GM18868 (cell line): ENCODE measurements around the gene SH3PXD2A.
"Not testable (repeated sequence)": the region's sequence is repeated elsewhere in the genome, so short reads cannot be mapped to it uniquely, and the experiment has no call there.

ENCODE experiments used
- ATAC-seq: cut with Tn5 transposase; IDR thresholded peaks from one replicate; pipeline ENCODE4 v1.9.1; 2021; ENCODE audit warnings: mild to moderate bottlenecking, moderate library complexity; ENCODE audit not compliant: unreplicated experiment

Gene SH3PXD2A

DNA sequence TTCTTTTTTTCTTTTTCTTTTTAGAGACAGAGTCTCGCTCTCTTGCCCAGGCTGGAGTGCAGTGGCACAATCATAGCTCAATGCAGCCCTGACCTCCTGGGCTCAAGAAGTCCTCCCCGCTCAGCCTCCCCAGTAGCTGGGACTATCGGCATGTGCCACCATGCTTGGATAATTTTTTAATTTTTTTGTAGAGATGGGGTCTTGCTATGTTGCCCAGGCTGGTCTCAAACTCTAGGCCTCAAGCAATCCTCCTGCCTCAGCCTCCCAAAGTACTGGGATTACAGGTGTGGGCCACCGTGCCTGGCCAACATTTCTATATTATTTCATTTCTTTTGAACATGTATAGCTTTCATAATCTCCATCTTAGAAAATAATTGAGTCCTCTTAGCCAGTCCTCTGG, 42.1 kb downstream of the SH3PXD2A start:
- not testable (repeated sequence) for ATAC-seq

DNA sequence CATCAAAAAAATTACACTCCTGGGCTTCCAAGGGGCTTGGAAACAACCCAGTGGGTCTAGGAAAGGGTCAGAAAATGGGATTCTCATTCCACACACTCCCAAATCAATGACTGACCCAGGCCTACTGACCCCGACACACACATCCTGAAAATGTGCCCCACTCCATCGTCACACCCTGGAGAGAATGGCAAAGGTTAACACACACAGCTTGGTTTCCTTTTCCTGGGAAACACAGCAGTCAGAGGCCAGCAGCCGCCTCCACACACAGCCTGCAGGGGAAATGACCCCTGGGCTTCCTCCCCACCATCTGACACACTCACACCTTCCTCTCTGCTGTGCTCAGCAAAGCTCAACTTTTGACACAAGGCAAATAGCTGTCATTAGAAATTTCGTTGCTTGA, 42.9 kb downstream of the SH3PXD2A start:
- ATAC-seq = no peak

DNA sequence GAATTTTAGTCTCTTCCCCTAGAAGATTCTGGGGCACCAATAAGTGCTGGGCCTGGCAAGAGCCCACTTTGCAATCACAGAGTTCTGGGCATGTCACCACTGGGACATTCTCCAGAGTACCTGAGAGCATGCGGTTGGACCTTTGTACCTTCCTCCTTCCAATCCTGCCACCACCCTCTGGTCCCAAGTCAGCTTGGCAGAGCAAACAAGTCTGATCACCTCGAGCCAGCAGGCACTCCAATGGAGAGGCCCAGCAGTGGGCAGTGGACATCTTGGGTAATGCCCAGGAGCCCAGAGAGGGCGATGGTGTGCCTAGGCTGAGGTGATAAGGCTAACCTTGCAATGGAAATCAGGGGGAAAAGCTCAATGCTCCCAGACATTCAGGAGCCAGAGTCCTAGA, 43.4 kb downstream of the SH3PXD2A start:
- no peak for ATAC-seq

DNA sequence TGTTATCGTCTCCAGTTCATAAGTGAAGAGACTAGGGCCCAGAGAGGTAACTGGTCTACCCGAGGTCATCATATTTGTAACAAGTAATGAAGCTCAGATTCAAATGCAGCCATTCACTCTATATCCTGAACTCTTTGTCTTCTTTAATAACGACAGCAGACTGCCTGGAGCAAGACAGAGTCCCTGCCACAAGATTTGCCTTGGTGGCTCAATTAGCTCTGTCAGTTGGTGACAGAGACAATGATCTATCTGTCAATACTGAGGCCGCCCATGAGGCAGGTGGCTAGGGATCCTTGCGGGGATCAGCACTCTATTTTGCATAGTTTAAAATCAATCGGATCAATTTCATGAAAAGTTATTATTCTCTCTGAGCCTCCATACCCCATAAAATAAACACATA, 43.9 kb downstream of the SH3PXD2A start:
- no peak for ATAC-seq

DNA sequence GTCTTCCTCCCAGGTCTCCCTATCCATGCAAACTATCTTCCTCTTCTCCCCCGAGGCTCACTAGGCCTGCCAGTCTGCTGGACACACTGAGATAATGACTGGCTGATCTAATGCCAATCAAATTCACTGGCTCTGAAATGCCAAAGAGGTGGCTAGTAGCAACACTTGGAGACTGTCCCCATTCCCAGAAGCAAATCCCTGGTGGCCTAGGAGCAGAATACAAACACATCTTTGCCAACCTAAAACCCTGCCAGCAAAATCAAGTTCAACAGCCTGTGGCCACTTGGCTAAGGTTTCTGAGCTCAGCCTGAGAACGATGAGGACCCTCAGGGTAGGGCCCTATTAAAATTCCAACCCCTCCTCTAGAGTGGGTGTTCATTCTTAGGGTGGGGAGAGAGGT, 46.6 kb downstream of the SH3PXD2A start:
- ATAC-seq = no peak

DNA sequence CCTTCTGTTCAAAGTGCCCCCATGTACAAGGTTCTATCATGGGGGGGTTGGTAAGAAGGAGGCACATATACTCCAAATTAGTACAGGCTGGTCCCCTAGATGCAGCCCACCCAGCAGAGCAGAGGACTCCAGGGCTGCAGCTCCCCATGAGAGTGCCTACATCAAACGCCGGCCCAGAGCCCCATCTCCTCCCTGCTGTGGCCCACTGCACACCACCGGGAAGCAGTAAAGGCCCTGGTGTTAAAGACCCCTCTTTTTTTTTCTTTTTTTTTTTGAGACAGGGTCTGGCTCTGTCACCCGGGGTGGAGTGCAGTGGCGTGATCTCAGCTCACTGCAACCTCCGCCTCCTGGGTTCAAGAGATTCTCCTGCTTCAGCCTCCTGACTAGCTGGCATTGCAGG, 47.4 kb downstream of the SH3PXD2A start:
- ATAC-seq = no peak

DNA sequence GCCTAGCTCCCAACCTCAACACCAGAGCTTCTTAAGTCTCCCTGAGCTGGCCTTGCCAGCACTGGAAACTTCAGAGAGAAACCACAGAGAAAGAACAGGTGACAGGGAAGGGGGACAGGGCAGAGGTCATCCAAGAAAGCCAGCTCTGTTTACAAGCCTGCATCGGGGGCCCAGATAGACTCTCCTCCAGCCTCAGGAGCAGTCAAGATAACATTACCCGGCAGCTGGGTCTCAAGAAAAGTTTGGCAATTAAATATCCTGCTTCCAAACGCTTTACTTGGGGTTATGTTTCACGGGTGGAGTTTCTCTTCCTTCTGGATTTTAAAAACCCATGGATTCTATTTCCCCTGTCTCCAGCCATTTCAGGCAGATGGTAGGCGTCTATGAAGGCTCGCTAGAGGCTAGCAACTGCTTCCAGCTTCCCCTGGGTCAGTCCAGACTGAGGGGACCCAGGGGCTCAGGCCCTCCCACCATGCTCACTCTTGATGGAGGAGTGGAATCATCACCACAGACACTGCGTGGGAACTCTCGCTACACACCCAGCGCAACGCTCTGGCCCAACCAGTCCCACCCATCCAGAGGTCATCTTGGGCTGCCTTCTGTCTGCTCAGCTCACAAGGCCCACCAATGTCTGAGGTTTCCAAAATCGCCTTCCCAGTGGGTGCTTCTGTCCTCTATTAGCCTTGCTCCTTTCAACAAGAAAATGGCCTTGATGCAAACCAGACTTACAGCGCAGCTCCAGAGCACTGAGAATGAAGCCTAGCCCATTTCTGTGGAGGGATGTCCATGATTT, 48.8 kb downstream of the SH3PXD2A start:
- ATAC-seq = no peak

DNA sequence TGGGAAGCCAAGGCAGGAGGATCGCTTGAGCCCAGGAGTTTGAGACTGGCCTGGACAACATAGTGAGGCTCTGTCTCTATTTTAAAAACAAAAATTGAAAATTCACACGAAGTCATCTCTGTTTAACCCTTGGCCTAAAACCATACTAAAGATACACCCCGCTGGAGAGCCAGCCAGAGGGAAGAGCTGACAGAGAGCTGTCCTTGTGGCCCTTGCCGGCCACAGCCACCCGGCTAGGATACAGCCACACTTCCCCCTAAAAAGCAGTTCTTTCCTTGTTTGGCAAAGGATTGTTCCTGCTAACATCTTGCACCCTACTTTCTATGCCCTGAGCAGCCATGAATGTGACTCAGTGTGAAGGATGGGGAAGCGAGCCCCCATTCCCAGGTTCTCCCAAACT, 49.6 kb downstream of the SH3PXD2A start:
- ATAC-seq = no peak

DNA sequence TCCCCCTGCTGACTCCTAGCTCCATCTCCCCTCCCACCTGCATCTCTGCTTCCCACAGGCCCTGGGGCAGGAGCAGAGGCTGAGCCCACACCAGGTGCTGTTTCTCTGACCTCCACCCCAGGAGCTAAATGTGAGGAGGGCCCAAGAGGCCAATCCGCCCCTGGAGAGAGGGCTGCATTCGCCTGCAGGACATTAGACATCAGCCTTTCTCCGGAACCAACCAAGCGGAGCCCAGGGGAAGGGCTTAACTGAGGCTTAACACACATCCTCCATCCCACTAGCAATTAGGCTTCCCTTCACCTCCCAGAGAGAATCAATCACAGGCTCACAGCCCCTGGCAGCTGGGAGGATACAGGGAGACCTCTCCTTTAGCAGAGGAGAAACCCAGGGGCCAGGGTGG, 50.5 kb downstream of the SH3PXD2A start:
- no peak for ATAC-seq

DNA sequence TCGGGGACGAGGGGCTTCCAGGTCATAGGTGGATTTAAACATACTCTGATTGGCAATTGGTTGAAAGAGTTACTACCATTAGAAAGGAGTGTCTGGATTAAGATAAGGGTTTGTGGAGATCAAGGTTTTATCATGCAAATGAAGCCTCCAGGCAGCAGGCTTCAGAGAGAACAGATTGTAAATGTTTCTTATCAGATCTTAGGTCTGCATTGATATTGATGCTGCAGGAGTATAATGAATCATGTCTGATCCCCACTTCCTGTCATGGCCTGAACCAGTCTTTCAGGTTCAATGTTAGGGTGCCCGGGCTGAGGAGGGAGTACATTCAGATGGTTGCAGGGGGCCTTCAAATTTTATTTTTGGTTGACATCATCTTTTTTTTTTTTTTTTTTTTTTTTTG, 51.4 kb downstream of the SH3PXD2A start:
- no peak for ATAC-seq

DNA sequence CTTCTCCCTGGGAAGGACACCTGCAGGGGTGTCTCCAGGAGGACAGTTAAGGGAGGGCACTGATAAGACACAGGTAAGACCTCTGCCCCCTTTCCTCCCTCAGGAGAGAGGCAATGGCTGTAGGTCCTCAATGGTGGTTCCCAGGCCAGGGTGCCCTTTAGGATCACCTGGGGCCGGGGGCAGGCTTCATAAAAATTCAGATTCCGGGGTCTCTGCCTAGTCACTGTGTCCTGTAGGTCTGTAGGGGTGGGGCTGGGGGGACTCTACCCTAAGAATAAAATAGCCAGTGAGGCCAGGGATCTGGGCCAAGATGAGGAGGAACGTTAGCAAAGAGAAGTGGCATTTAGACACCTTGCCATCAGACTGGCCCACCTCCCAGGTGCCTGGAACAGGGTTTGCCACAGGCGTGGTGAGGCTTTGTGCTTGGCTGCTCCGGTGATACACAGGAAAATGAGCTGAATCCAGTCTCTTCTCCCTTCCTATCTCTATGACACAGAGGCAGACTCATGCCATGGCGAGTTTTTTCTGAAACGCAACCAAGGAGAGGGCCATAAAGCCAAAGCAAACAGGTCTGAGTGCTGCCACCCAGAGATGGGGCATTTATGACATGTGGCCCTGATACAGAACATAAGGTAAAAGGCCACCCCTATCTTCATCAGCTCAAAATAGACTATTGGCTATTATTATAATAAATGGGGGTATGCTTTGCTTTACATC, 52.6 kb downstream of the SH3PXD2A start:
- no peak for ATAC-seq

DNA sequence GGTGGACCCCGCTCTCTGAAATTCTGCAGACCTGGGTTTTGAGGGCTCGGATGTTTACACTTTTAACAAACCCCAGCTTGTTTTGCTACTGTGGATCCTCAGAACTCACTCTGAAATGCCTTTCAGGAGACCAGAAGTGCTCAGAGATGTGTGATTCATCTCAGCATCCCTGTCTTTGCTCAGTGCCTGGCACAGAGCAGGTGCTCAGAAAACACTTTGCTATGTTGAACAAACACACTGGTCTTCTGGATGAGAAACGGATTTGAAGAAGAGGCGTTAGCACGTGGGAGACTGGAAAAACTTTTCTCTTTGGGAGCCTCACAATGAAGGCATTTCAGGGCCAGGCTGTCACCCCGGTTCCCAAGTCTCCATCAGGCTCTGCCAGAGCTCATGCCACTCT, 53.3 kb downstream of the SH3PXD2A start:
- no peak for ATAC-seq

DNA sequence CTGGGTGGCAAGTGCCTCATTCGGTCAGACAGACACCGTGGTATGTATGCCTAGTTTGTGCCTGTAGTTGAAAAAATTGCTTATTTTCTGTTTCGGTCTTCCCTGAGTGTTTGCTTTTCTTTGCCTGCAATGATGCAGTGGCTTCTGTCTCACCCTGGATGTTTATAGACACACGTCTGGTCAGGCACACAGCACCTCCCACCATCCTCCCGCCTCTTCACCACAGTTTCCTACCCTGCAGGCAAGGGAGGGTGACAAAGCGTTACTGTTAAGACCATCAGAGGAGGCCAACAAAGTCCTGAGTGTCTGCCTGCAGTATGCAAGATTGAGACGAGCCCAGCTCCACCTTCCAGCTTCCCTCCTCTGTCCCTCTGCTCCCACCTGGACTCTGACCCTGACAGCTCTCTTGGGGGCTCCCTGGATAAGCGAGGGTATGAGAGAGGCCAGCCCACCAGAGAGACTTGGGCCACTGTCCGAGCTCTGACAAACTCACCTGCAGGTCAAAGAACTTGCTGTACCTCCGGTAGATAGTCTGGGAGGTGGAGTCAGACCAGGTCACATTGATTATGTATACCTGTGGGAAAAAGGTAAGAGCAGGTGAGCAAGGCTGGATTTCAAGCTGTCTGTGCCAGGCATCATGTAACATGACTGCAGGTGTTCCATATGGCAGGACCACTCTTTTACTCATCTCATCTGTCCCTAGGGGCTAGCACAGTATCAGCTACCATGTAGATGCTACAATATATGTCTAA, 54.4 kb downstream of the SH3PXD2A start:
- ATAC-seq = peak; percentile 84

DNA sequence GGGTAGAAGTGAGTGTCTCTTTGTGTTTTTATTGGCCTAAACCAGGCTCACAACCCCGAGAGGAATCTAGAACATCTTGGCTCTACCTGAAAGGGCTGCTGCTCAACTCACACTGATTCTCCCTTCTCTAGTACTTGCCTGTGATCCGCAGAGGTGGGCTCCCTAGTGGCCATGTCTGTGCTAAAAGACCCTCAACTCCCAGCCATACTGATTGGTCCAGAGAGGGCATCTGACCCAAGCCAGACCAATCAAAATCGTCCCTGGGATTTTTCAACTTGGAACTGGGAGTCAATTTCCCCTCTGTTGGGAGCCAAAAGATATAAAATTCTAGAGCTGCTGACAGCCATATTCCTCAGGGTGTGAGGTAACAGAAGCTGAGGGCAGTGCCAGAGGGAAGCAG, 55.3 kb downstream of the SH3PXD2A start:
- no peak for ATAC-seq

DNA sequence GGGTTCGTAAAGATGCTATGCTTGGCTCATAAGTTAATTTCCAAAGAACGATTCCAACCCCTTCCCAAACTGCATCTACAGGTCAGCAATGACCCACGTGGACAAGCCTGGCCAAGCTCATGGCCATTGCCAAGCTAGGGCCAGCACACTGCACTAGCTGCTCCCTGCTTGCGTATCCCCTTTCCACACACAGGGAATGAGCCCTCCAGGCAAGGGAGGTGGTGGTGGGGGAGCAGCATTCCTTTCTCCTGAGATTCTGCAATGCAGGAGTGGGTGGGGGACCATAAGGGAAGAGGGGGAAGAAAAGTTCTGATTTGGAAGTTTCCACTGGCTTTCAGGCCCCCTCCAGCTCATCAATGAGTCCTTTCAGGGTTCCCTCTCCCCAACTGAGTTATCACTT, 56.0 kb downstream of the SH3PXD2A start:
- no peak for ATAC-seq

DNA sequence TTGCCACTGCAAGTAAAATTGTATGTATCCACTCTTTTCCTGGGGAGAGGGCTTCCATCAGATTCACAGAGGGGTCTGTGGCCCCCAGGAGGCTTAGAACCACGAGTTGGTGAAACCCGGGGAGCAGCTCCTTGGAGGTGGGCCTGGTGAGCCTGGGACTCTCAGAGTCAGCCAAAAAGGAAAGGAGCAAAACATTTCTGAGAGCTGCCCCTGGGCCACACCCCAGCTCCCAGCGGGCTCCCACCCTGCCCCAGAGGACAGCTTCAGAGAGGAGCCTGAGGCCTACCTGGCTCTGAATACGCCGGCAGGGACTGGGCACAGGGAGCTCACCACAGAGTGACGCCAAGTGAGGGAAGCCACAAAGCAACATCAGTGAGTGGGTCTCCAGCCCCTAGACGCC, 56.9 kb downstream of the SH3PXD2A start:
- ATAC-seq = no peak

DNA sequence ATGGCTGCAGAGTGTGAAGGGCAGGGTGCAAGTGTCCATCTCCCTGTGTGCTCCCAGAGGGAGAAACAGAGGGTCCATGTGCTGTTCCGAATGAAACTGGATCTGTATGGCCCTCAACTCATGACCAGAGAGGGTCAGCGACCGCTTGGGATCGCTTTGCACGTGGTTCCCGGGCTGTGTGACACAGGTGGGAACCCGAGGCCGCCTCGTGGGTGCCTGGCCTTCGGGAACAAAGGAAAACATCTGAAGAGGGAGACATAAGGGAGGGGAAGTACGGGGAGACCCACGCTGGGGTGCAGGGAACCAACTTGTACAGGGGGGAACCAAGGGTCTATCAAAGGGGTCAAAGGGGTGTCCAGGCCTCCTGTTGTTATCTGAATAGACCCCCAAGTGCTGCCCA, 57.5 kb downstream of the SH3PXD2A start:
- ATAC-seq = no peak

DNA sequence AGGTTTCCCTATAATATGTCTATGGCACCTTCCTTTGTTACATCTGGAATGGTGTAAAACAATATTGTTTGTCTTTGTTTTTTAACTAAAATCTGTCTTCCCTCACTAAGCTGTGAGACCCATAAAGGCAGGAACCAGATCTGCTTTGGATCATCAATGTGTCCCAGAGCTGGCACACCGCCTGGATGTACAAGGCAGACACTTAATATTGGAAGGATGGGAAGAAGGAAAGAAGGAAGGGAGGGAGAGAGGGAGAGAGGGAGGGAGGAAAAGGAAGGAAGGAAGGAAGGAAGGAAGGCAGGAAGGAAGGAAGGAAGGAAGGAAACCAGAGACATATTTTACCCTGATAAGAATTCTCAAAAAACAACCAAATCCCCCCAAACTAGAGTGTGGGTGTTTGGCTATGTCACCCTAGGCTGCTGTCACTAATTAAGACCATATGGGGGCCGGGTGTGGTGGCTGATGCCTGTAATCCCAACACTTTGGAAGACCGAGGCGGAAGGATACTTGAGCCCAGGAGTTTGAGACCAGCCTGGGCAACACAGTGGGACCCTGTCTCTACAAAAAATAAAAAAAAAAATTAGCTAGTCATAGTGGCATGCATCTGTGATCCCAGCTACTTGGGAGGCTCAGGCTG, 59.6 kb downstream of the SH3PXD2A start:
- ATAC-seq = no peak

DNA sequence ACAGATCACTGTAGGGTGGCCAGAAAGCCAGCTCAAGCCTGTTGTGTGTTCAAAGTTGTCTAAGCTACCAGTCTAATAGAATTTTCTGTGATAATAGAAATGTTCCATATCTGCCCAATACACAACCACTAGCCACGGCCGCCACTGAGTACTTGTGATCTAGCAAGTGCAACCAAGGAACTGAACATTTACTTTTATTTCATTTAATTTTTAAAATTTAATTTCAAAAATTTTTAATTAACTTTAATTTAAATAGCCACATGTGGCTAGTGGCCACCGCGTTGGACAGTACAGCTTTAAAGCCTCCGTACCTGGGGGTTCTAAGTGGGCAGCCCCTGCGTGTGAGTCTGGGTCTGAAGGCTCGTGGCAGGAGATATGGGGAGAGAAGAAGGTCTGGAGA, 60.4 kb downstream of the SH3PXD2A start:
- no peak for ATAC-seq

DNA sequence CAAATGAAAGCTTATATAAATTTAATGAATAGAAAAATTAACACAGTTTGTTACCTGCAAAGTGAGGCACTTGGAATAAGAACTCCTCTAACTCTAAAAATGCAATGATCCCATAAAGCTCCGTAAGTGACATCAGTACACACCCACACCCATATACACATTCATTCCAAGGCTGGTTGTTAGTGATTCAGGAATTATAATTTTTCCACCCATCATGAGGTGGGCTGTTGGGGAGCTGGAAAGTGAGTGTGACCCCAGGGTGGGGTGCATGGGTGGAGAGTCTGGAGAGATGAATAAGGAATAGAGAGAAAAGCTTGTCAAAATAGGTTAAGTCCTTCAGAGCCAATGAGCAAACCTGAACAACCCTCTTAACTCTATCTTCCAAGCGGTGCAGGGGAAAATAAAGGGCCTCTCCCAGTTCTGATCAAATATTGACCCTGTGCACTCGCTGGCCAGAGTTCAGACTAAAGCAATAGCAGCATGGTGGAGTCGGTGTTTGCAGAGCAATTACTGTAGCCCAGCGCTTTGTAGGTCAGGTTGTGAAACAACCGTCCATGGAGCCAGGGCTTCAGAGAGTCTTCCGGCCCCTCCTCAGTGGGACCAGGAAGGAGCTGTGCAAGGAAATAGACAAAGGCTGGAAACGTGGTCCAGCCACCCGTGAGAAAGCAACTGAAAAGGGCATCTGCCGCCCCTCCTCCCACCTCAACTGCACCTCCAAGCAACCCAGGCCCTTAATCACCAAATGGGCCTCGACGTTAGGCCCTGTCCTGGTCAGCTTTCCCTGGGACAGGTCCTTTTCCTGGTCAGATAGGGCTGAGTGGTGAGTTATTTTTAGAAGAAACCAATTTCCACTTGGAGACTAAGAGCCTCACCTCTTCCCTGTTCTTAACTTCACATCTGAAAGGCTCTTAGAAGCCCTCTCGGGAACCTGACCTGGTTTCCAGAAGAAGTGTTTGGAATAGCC, 61.2 kb downstream of the SH3PXD2A start:
- ATAC-seq = no peak
